ENCODE measurements around the gene IWS1.
"Not testable (repeated sequence)": the region's sequence is repeated elsewhere in the genome, so short reads cannot be mapped to it uniquely, and the experiment has no call there.

IWS1 gene

DNA sequence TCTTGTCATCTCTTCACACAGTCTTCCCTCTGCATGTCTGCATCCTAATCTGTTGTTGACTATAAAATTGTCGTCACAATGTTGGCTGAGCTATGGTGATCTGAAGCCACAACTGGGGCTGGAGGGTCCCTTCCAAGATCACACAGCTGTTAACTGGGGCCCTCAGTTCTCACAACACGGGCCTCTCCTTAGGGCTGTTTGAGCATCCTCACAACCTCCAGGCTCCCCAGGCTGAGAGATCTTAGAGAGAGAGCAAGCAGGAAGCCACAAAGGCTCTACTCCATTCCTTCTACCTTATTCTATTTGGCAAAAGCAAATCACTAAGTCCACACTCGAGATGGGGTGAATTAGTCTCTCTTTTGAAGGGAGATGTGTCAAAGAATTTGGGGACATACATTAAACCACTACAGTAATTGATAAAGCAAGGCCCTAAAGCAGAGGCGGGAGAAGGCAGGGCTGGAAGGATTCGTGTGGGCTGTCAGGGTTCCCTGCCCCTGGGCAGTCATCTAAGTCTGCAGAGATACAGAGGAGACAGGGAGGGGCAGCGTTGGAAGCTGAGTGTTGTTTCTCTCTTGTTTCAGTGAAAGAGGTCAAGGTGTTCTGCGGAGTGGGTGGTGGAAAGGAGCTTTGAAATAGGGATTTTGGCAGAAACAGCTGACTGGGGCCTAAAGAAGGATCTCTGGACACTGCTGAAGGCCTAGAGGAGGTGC, 25.1 kb upstream of the IWS1 start:
- DNase-seq (ENCODE audit: low read depth): no peak
- H3K4me3 ChIP-seq (ENCODE audit: low read depth, low read length): no peak overlapping the region
- TF ChIP-seq, protein P1, sequence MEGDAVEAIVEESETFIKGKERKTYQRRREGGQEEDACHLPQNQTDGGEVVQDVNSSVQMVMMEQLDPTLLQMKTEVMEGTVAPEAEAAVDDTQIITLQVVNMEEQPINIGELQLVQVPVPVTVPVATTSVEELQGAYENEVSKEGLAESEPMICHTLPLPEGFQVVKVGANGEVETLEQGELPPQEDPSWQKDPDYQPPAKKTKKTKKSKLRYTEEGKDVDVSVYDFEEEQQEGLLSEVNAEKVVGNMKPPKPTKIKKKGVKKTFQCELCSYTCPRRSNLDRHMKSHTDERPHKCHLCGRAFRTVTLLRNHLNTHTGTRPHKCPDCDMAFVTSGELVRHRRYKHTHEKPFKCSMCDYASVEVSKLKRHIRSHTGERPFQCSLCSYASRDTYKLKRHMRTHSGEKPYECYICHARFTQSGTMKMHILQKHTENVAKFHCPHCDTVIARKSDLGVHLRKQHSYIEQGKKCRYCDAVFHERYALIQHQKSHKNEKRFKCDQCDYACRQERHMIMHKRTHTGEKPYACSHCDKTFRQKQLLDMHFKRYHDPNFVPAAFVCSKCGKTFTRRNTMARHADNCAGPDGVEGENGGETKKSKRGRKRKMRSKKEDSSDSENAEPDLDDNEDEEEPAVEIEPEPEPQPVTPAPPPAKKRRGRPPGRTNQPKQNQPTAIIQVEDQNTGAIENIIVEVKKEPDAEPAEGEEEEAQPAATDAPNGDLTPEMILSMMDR (IDR thresholded peaks at IDR 0.05; ENCODE audit: insufficient read depth, low read depth, low read length, missing control alignments): no peak

DNA sequence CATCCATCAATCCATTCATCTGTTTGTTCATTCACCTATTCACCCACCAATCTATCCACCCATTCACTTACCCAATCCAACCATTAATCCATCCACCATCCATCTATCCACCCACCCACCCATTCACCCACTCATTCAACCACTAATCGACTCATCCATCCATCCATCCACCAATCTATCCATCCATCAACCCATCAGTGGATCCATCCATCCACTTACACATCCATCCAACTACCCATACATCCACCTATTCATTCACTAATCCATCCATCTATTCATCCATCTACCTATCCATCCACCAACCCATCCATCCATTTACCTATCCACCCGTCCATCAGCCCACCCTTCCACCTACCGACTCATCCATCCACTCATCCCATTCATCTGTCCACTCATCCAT, 20.5 kb upstream of the IWS1 start:
- no peak overlapping the region for H3K4me3 ChIP-seq (ENCODE audit: low read depth, low read length)
- TF ChIP-seq, protein P1 (IDR thresholded peaks at IDR 0.05; ENCODE audit: insufficient read depth, low read depth, low read length, missing control alignments): no peak
- DNase-seq (ENCODE audit: low read depth): no peak

DNA sequence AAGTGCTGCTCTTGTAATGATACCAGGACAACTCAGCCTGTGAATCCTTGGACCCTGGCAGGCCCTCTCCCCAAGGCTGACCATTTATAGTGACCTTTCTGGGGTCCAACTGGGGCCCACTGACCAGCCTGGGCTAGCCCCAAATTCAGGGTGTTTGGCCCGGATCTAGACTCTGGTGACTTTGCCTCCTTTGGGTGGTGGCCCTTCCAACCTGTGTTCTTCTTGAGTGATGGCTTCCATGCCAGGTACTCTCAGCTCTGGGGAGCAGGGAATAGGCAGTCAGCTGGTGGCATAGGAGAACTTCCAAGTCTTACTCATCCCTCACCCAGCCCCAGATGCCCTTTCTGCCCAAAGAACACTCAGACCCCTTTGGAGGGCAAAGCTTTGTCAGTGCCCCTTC, 19.5 kb upstream of the IWS1 start:
- DNase-seq (ENCODE audit: low read depth): no peak
- no peak overlapping the region for H3K4me3 ChIP-seq (ENCODE audit: low read depth, low read length)
- TF ChIP-seq, protein P1 (IDR thresholded peaks at IDR 0.05; ENCODE audit: insufficient read depth, low read depth, low read length, missing control alignments): no peak

DNA sequence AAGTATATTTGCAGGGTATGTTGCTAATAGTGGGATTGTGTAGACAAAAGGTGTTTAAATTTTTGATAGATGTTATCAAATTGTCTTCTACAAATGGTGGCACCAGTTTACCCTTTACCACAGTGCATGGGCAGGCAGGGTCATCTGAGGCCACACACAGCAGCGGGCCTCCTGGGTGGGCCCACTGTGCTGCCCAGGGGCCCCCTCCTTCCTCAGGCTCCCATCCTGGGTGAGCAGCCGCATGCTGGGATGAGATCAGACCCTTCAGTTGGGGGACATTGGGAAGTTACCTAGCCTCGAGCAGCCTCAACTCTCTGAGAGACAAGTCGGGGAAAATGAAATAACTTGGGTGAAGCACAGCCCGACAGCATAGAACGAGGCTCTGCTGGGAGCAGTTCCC, 18.9 kb upstream of the IWS1 start:
- no peak for DNase-seq (ENCODE audit: low read depth)
- TF ChIP-seq, protein P1 (IDR thresholded peaks at IDR 0.05; ENCODE audit: insufficient read depth, low read depth, low read length, missing control alignments): no peak
- no peak overlapping the region for H3K4me3 ChIP-seq (ENCODE audit: low read depth, low read length)

DNA sequence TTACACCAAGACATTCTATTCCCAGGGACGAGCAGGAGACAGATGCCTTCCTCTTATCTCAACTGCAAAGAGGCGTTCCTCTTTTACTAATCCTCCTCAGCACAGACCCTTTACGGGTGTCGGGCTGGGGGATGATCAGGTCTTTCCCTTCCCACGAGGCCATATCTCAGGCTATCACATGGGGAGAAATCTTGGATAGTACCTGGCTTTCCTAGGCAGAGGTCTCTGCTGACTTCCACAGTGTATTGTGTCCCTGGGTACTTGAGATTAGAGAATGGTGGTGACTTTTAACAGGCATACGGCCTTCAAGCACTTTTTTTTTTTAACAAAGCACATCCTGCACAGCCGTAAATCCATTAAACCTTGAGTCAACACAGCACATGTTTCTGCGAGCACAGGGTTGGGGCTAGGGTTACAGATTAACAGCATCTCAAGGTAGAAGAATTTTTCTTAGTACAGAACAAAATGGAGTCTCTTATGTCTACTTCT, 16.8 kb upstream of the IWS1 start:
- not testable (repeated sequence) for DNase-seq (ENCODE audit: low read depth); H3K4me3 ChIP-seq (ENCODE audit: low read depth, low read length)

DNA sequence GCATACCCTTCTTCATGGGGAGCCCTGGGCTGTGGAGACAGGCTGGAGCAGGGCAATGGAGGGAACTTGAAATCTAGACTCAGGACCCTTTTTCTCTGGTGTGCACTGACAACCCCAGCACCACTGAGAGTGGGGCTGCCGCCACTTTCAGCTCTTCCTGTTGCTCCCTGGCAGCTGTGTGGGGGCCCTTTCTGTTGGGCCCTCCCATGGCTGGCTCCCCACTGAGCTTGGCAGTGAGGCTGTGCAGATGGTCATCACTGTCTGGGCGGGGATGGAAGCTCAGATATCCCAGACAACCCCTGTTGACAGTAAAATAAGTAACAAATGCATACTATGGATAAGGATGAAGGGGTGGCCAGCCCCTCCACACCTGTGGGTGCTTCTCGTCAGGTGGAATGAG, 15.9 kb upstream of the IWS1 start:
- TF ChIP-seq, protein P1 (IDR thresholded peaks at IDR 0.05; ENCODE audit: insufficient read depth, low read depth, low read length, missing control alignments): no peak
- H3K4me3 ChIP-seq (ENCODE audit: low read depth, low read length): no peak overlapping the region
- DNase-seq (ENCODE audit: low read depth): no peak

DNA sequence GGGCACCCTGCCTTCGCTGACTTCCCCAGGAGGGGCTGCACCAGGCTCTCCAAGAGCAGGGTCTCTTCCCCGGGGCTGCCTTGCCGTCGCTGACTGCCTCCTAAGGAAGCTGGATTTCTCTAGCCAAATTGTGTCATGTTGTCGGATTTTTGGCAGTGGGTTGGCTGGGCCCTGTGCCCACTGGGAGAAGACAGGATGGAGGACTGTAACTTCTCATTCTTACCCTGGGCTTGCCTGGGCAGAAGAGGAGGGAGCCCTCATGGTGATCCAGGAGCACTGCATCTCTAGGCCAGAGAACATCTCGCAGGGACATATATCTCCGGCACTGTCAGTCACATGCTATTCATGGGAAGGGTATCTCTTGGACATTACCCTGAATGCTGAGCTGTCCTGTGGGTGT, 15.5 kb upstream of the IWS1 start:
- TF ChIP-seq, protein P1 (IDR thresholded peaks at IDR 0.05; ENCODE audit: insufficient read depth, low read depth, low read length, missing control alignments): no peak
- no peak for DNase-seq (ENCODE audit: low read depth)
- no peak overlapping the region for H3K4me3 ChIP-seq (ENCODE audit: low read depth, low read length)
